K562 (cell line): ENCODE data around the gene BEST3. TPM values are rescaled to one million over a fixed set of nuclear protein-coding genes. Genes with fewer than 3 reads are reported as not detected.

Experiments
- ATF1 ChIP-seq, 2 experiments: fragments of 450-650 bp in 1 of 2; IDR thresholded peaks; 2 replicates each; pipeline ENCODE4 v1.6.1; 2016; ENCODE audit warnings: missing compliant biosample characterization in 1 of 2, missing genetic modification characterization in 1 of 2
- BMI1 ChIP-seq: fragments of 150-350 bp; IDR thresholded peaks from 2 replicates; pipeline ENCODE4 v1.6.1; 2014; ENCODE audit warnings: low read length
- DACH1 ChIP-seq: fragments of 450-650 bp; IDR thresholded peaks from 2 replicates; pipeline ENCODE4 v1.6.1; 2018; ENCODE audit not compliant: partially characterized antibody
- EHMT2 ChIP-seq: fragments of 450-650 bp; IDR thresholded peaks from 2 replicates; pipeline ENCODE4 v1.6.1; 2018; ENCODE audit warnings: antibody characterized with exemption
- ELK1 ChIP-seq: sonication (generic); formaldehyde crosslinking; IDR thresholded peaks from 2 replicates; pipeline ENCODE4 v1.8.1; 2022; ENCODE audit warnings: missing genetic modification reagents
- EP300 ChIP-seq: IDR thresholded peaks from 2 replicates; pipeline ENCODE4 v1.6.1; 2012; ENCODE audit warnings: low read length, improper control_type of control experiment
- FOXA3 ChIP-seq, 2 experiments: fragments of 450-650 bp in 1 of 2; sonication (generic) in 1 of 2; formaldehyde crosslinking; IDR thresholded peaks in 1 of 2; conservative IDR thresholded peaks in 1 of 2; 2 replicates each; pipeline versions ENCODE4 v1.4.0 to v1.8.0; 2020 to 2022; ENCODE audit warnings: mild to moderate bottlenecking in 2 of 2, missing genetic modification reagents in 1 of 2
- HDAC1 ChIP-seq, 2 experiments: fragments of 450-650 bp; IDR thresholded peaks; 2 replicates each; pipeline ENCODE4 v1.6.1; 2016 to 2017; ENCODE audit warnings: inconsistent platforms in 1 of 2, mild to moderate bottlenecking in 1 of 2, moderate library complexity in 1 of 2
- HDAC8 ChIP-seq: fragments of 450-650 bp; IDR thresholded peaks from 2 replicates; pipeline ENCODE4 v1.6.1; 2016; ENCODE audit warnings: mild to moderate bottlenecking, missing genetic modification characterization, moderate library complexity, missing compliant biosample characterization
- HMG20A ChIP-seq: fragments of 450-650 bp; formaldehyde crosslinking; conservative IDR thresholded peaks from 2 replicates; pipeline ENCODE4 v1.4.0; 2020; ENCODE audit warnings: mild to moderate bottlenecking, mixed read lengths
- HNRNPH1 ChIP-seq: fragments of 200-400 bp; formaldehyde crosslinking; optimal IDR thresholded peaks from 2 replicates; pipeline ENCODE3; 2017; ENCODE audit warnings: low read depth, mild to moderate bottlenecking, low read length, moderate library complexity
- HNRNPL ChIP-seq: fragments of 200-400 bp; formaldehyde crosslinking; IDR thresholded peaks from 2 replicates; pipeline ENCODE4 v1.6.1; 2017; ENCODE audit warnings: low read depth, mild to moderate bottlenecking, low read length
- IRF1 ChIP-seq: sonication (generic); formaldehyde crosslinking; IDR thresholded peaks from 2 replicates; pipeline ENCODE4 v1.8.0; 2022; ENCODE audit warnings: missing genetic modification reagents, mild to moderate bottlenecking, borderline replicate concordance
- MAFG ChIP-seq: fragments of 450-650 bp; conservative IDR thresholded peaks from 2 replicates; pipeline ENCODE4 v1.6.1; 2016; ENCODE audit warnings: missing genetic modification characterization, missing compliant biosample characterization
- MECOM ChIP-seq: fragments of 250-450 bp; sonication (Bioruptor Pico); IDR thresholded peaks from 2 replicates; pipeline ENCODE4 v1.8.0; 2022; ENCODE audit warnings: inconsistent platforms
- NFIX ChIP-seq: fragments of 250-450 bp; sonication (Bioruptor Pico); IDR thresholded peaks from 2 replicates; pipeline ENCODE4 v1.4.0; 2020; ENCODE audit warnings: low read depth, mild to moderate bottlenecking, moderate library complexity
- RB1 ChIP-seq: fragments of 450-650 bp; IDR thresholded peaks from 2 replicates; pipeline ENCODE4 v1.6.1; 2017; ENCODE audit warnings: low read depth, mild to moderate bottlenecking
- RFX1 ChIP-seq: fragments of 450-650 bp; IDR thresholded peaks from 2 replicates; pipeline ENCODE4 v1.6.1; 2016; ENCODE audit warnings: mild to moderate bottlenecking, moderate library complexity
- SUPT5H ChIP-seq: fragments of 450-650 bp; IDR thresholded peaks from 2 replicates; pipeline ENCODE4 v1.6.1; 2016
- TAF1 ChIP-seq: IDR thresholded peaks from 2 replicates; pipeline ENCODE4 v1.6.1; 2011; ENCODE audit warnings: mild to moderate bottlenecking, low read length, moderate library complexity; ENCODE audit not compliant: insufficient read depth, control insufficient read depth, severe bottlenecking; ENCODE audit errors: extremely low read depth
- ZNF134 ChIP-seq: fragments of 250-450 bp; sonication (Bioruptor Pico); conservative IDR thresholded peaks from 2 replicates; pipeline ENCODE4 v1.4.0; 2020
- ZNF140 ChIP-seq: fragments of 250-450 bp; sonication (Bioruptor Pico); IDR thresholded peaks from 2 replicates; pipeline ENCODE4 v1.8.0; 2021; ENCODE audit warnings: moderate library complexity, mild to moderate bottlenecking, inconsistent platforms
- ZNF274 ChIP-seq: IDR thresholded peaks from 2 replicates; pipeline ENCODE4 v1.6.1; 2011; ENCODE audit warnings: low read depth, mild to moderate bottlenecking, low read length, moderate library complexity, borderline replicate concordance
- ZNF311 ChIP-seq: fragments of 250-450 bp; sonication (Bioruptor Pico); IDR thresholded peaks from 2 replicates; pipeline ENCODE4 v1.4.0; 2020; ENCODE audit warnings: mild to moderate bottlenecking, moderate library complexity
- ZNF512 ChIP-seq: IDR thresholded peaks from 2 replicates; pipeline ENCODE4 v1.6.1; 2016; ENCODE audit warnings: missing genetic modification characterization, missing compliant biosample characterization
- ZNF655 ChIP-seq: fragments of 250-450 bp; sonication (Bioruptor Pico); IDR thresholded peaks from 2 replicates; pipeline ENCODE4 v1.5.0; 2021
- ZNF668 ChIP-seq: fragments of 250-450 bp; sonication (Bioruptor Pico); IDR thresholded peaks from 2 replicates; pipeline ENCODE4 v1.8.0; 2022; ENCODE audit warnings: mild to moderate bottlenecking, inconsistent platforms
- polyA plus RNA-seq, 8 experiments: library from polyadenylated mRNA; depleted of rRNA in 4 of 8; stranded (reverse) in 5 of 8; unstranded in 3 of 8; fragments of >200 nt; fragmentation: Nextera tagmentation in 2 of 8; fragmentation: Illumina TruSeq in 1 of 8; extraction: Ambion mirVana in 2 of 8; extraction: Trizol in 1 of 8; gene quantifications; 2 replicates each; pipeline versions ENCODE4 v1.2.1 to v1.2.3, GENCODE V29; 2011 to 2014; ENCODE audit warnings: inconsistent platforms in 1 of 8, missing spikeins in 1 of 8
- total RNA-seq, 7 experiments: library from RNA; depleted of rRNA in 6 of 7; stranded (reverse); fragments of >200 nt in 6 of 7; fragmentation: Illumina TruSeq in 2 of 7; extraction: Trizol in 2 of 7; gene quantifications; 2 replicates each; pipeline versions ENCODE4 v1.2.1 to v1.2.3, GENCODE V29; 2011 to 2021; ENCODE audit warnings: low replicate concordance in 1 of 7

Gene BEST3
- total and polyA plus RNA-seq, 9 of the 15 experiments (the other 6 are each of a cell fraction or from before 2014, with no cell fraction given) = 0.15 TPM; not detected in 8

- no peak for TF ChIP-seq IRF1 (CRISPR knock-in tag)
- no peak for TF ChIP-seq ELK1 (CRISPR knock-in tag)
- no peak for TF ChIP-seq ZNF512 (tag)
- TF ChIP-seq RFX1 = no peak
- no peak for TF ChIP-seq TAF1
- no peak for TF ChIP-seq BMI1
- no peak for TF ChIP-seq SUPT5H
- TF ChIP-seq HMG20A (CRISPR knock-in tag) = no peak
- no peak for TF ChIP-seq ZNF655
- no peak for TF ChIP-seq ZNF140 (CRISPR knock-in tag)
- no peak for TF ChIP-seq MECOM (CRISPR knock-in tag)
- TF ChIP-seq RB1 = 0 out of 2 replicates have a peak, but pooled peaks have one; percentile 30
- TF ChIP-seq HDAC8 (tag) = no peak
- TF ChIP-seq FOXA3 (CRISPR knock-in tag; conservative IDR thresholded peaks at IDR 0.05 in 1 of 2, IDR thresholded peaks at IDR 0.05 in 1 of 2) = no peak
- no peak for TF ChIP-seq NFIX (CRISPR knock-in tag)
- TF ChIP-seq EHMT2 = no peak
- TF ChIP-seq HNRNPL = no peak
- TF ChIP-seq ZNF668 (CRISPR knock-in tag) = no peak
- TF ChIP-seq ZNF274 = no peak
- no peak for TF ChIP-seq MAFG (tag)
- no peak for TF ChIP-seq EP300
- TF ChIP-seq HNRNPH1 = no peak
- TF ChIP-seq ZNF134 (CRISPR knock-in tag) = no peak
- no peak for TF ChIP-seq ATF1 (CRISPR knock-in tag; IDR thresholded peaks at IDR 0.05)
- no peak for TF ChIP-seq ATF1 (tag; IDR thresholded peaks at IDR 0.05)
- TF ChIP-seq ZNF311 (CRISPR knock-in tag) = no peak
- no peak for TF ChIP-seq HDAC1 (IDR thresholded peaks at IDR 0.05)
- peak; percentile 38 for TF ChIP-seq DACH1
These were observed 59.6 kb downstream of the BEST3 start (continued) for GRCh38 chr12:69639400-69640016.
